Natural killer cell (primary cell): Measurements from ENCODE around the gene CDK5. TPM values are rescaled to one million over a fixed set of nuclear protein-coding genes. Genes with fewer than 3 reads are reported as not detected.
A peak's percentile ranks its signal among the peaks of the same experiment; 100 is the strongest.

Source experiments
- ATAC-seq, 3 donors: fragments of 150-1000 bp in 2 of 3; fragments of 200-7000 bp in 1 of 3; cut with Tn5 transposase; 1 replicate in 1 of 3; 2 replicates in 2 of 3; pipeline ENCODE4 v1.10.0; 2021; ENCODE audit warnings: mild to moderate bottlenecking in 2 of 3, moderate library complexity in 2 of 3
- DNase-seq, 2 donors: peaks; one replicate each; pipeline versions ENCODE4 v3.0.0 to v3.0.0-alpha.2; 2013 to 2021; ENCODE audit warnings: mixed read lengths in 1 of 2
- H3K27ac ChIP-seq: one replicate; pipeline ENCODE4 v1.5.1; 2013; ENCODE audit warnings: mild to moderate bottlenecking, low read length
- H3K27me3 ChIP-seq: one replicate; pipeline ENCODE4 v1.6.1; 2013; ENCODE audit warnings: low read length; ENCODE audit not compliant: control insufficient read depth, insufficient read depth
- H3K36me3 ChIP-seq: one replicate; pipeline ENCODE4 v1.6.1; 2013; ENCODE audit warnings: low read length; ENCODE audit not compliant: control insufficient read depth, insufficient read depth
- H3K4me1 ChIP-seq: one replicate; pipeline ENCODE4 v1.6.1; 2013; ENCODE audit warnings: low read length; ENCODE audit not compliant: control insufficient read depth, insufficient read depth
- H3K4me3 ChIP-seq: one replicate; pipeline ENCODE4 v1.5.1; 2013; ENCODE audit warnings: low read length
- H3K9me3 ChIP-seq: one replicate; pipeline ENCODE4 v1.6.1; 2013; ENCODE audit warnings: low read length; ENCODE audit not compliant: control insufficient read depth, insufficient read depth
- H3K27ac Mint-ChIP-seq, 2 donors: one replicate each; pipeline ENCODE4 v1.8.0; 2022; ENCODE audit warnings: mild to moderate bottlenecking in 2 of 2, mixed read lengths in 2 of 2, moderate library complexity in 1 of 2
- H3K27me3 Mint-ChIP-seq, 2 donors: one replicate each; pipeline ENCODE4 v1.8.0; 2022; ENCODE audit warnings: low read depth in 2 of 2, mixed read lengths in 2 of 2
- H3K36me3 Mint-ChIP-seq: one replicate; pipeline ENCODE4 v1.8.0; 2022; ENCODE audit warnings: mixed read lengths
- H3K4me1 Mint-ChIP-seq, 2 donors: one replicate each; pipeline ENCODE4 v1.8.0; 2022; ENCODE audit warnings: mixed read lengths in 2 of 2
- H3K4me3 Mint-ChIP-seq: one replicate; pipeline ENCODE4 v1.8.0; 2022; ENCODE audit warnings: mild to moderate bottlenecking, moderate library complexity, mixed read lengths
- H3K9me3 Mint-ChIP-seq, 2 donors: one replicate each; pipeline ENCODE4 v1.8.0; 2022; ENCODE audit warnings: mixed read lengths in 2 of 2
- CTCF ChIP-seq: fragments of 200-600 bp; IDR thresholded peaks from one replicate; pipeline ENCODE4 v1.8.0; 2022; ENCODE audit warnings: antibody characterized with exemption
- WGBS: methylation state at CpG from one replicate; pipeline ENCODE4 v1.1.7; 2013; ENCODE audit warnings: missing lambda C conversion rate; ENCODE audit not compliant: insufficient coverage; 5-methylcytosine and 5-hydroxymethylcytosine counted together
- intact Hi-C: fragments of 100-400 bp; cut with micrococcal nuclease; formaldehyde crosslinking; loops from one replicate; pipeline ENCODE4 v1.14.2; 2022
- total RNA-seq, 4 donors: library from RNA; stranded (reverse); fragments of 120-200 nt in 1 of 4; gene quantifications; one replicate each; pipeline versions ENCODE4 v1.2.3 to v1.2.4, GENCODE V29; 2013 to 2022

CDK5 gene
- total RNA-seq, 3 donors from 2014 or later (not counting 1 experiment from before 2014, with no cell fraction given) = 6.2 to 8.0 (median 6.6) TPM

- Mint-ChIP-seq H3K36me3 (no peaks in the 10 kb centered on the region), H3K27ac (no peak overlapping the region), H3K27me3 (no peaks in the 10 kb centered on the region), H3K9me3 (no peaks in the 10 kb centered on the region), H3K4me3 (no peak overlapping the region), H3K4me1 (peaks cover 19 to 28% of the 10 kb centered on the region in 2 donors)
- intact Hi-C loops = no loop called here
- 97% methylated on average over 7 of the region's 7 CpGs for WGBS
- no peak overlapping the region for H3K4me3 ChIP-seq
- no peaks in the 10 kb centered on the region for H3K9me3 ChIP-seq
- no peak overlapping the region for H3K27ac ChIP-seq
- no peaks in the 10 kb centered on the region for H3K36me3 ChIP-seq
- H3K4me1 ChIP-seq = peaks cover 34% of the 10 kb centered on the region
- no peak for ATAC-seq
- DNase-seq = no peak
- no peaks in the 10 kb centered on the region for H3K27me3 ChIP-seq
- TF ChIP-seq CTCF = no peak
Measured at GRCh38 chr7:151091003-151091402, 33.3 kb upstream of the CDK5 start.

GRCh38 chr7:151089893-151090730 is 32.4 kb upstream of the CDK5 start:
- no peak overlapping the region for H3K4me3 Mint-ChIP-seq
- no peak overlapping the region for H3K27ac ChIP-seq
- H3K27me3 ChIP-seq = no peaks in the 10 kb centered on the region
- H3K4me1 Mint-ChIP-seq = peaks cover 28 to 37% of the 10 kb centered on the region in 2 donors
- H3K27ac Mint-ChIP-seq = no peak overlapping the region
- DNase-seq (no peak), ATAC-seq (no peak)
- no peaks in the 10 kb centered on the region for H3K9me3 Mint-ChIP-seq
- no peaks in the 10 kb centered on the region for H3K36me3 ChIP-seq
- no peak for TF ChIP-seq CTCF
- intact Hi-C loops = no loop called here
- no peaks in the 10 kb centered on the region for H3K9me3 ChIP-seq
- H3K4me3 ChIP-seq = no peak overlapping the region
- peaks cover 43% of the 10 kb centered on the region for H3K4me1 ChIP-seq
- WGBS = 92% methylated on average over 18 of the region's 22 CpGs
- H3K36me3 Mint-ChIP-seq = no peaks in the 10 kb centered on the region
- H3K27me3 Mint-ChIP-seq = no peaks in the 10 kb centered on the region

- H3K27me3 Mint-ChIP-seq = no peaks in the 10 kb centered on the region
- H3K9me3 Mint-ChIP-seq = no peaks in the 10 kb centered on the region
- no peak overlapping the region for H3K4me3 ChIP-seq
- no peaks in the 10 kb centered on the region for H3K36me3 ChIP-seq
- no peak for TF ChIP-seq CTCF
- H3K27me3 ChIP-seq = no peaks in the 10 kb centered on the region
- no peaks in the 10 kb centered on the region for H3K36me3 Mint-ChIP-seq
- H3K4me1 ChIP-seq = peaks cover 43% of the 10 kb centered on the region
- intact Hi-C loops = no loop called here
- H3K27ac Mint-ChIP-seq = peak overlapping the region; percentile 45 to 74
- H3K4me3 Mint-ChIP-seq = peak overlapping the region; percentile 74
- H3K27ac ChIP-seq = peak overlapping the region; percentile 62
- 30% methylated on average over 30 of the region's 30 CpGs for WGBS
- peak in 2 of 3 donors; percentile 12 to 42 for ATAC-seq
- peak in 1 of 2 donors; percentile 49 for DNase-seq
- H3K4me1 Mint-ChIP-seq = peaks cover 35 to 44% of the 10 kb centered on the region in 2 donors
- H3K9me3 ChIP-seq = no peaks in the 10 kb centered on the region
Measured at GRCh38 chr7:151088856-151089699, 31.4 kb upstream of the CDK5 start.
